T-helper 1 cell (primary cell): Measurements from ENCODE around the gene LCLAT1.
A peak's percentile ranks its signal among the peaks of the same experiment; 100 is the strongest.

ENCODE experiments used
- DNase-seq, 5 donors: peaks; one replicate each; pipeline ENCODE4 v3.0.0-alpha.2; 2012 to 2020

The LCLAT1 gene

GRCh38 chr2:30649828-30650227, 202.8 kb downstream of the LCLAT1 start:
- DNase-seq = no peak

- DNase-seq = no peak
Observed at GRCh38 chr2:30652271-30652915, 205.3 kb downstream of the LCLAT1 start.

DNA sequence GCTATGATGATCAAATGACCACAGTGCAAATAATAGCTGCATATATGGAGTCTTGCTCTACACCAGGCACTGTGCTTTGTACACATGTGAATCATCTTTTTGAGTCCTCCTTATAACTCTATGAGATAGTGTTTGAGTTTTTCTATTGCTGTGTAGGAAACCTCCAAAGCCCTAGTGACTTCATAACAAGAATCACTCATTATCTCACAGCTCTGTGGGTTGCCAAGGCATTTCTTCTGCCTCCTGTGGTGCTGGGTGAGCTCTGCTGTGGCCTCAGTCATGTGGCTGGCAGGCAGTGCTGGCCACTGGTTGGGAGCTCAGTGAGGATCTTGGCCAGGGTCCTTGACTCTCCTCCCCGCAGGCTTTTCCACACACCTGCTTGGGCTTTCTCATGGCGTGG, 206.8 kb downstream of the LCLAT1 start:
- DNase-seq = no peak

DNA sequence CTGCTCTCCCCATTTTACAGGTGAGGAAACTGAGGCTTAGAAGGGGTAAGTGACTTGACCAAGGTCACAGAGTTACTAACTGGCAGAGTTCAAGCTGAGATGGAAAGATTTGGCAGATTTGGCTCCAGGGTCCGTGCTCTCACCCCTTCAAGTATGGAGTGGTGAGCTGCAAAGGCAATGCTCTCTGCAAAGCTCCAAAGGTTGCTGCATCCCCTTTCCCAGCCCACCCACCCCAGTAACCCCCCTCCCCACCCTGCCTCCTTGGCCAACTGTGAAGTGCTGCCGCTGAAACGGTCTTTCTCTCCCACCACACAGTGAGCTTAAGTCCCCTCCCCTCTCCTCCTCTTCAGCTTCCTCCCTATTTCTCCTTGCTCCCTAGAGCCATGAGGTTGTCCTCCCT, 207.4 kb downstream of the LCLAT1 start:
- DNase-seq = no peak

DNA sequence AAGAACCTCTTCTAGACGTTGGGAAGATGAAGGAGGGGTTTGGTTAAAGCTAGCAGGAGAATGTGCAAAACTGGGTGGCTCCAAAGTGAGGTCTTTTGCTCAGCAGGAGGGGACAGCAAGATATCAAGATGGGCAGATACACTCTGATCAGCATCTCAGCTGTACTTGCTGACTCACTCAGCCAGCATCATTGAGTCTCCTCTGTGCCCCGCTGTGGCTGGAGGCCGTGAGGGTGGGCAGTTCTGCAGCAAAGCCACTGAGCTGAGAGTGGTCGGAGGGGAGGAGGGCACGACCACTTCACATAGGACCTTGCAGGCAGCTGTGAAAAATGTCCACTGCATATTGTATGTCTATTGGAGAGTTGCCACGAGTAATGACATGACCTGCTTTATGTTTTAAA, 208.2 kb downstream of the LCLAT1 start:
- DNase-seq = no peak

- DNase-seq = no peak
Observed at GRCh38 chr2:30655660-30656059, 208.6 kb downstream of the LCLAT1 start.

DNA sequence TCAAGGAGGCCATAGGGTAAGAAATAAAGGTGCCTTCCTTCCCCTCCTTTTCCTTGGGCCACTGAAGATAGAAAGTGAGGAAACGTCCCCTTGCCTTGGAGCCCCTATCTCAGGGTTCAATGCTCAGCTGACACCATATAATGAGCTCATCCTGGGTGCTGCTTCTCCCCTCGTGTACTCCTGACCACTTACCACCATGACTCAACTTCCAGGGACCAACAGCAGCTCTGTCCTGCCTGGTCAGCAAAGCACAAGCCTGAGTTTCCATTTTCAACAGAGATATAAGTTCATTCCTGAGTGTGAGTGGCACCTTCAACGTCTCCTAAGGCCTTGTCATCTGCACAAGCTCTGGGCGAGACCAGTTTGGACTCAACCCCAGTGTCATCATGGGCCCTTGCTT, 209.0 kb downstream of the LCLAT1 start:
- no peak for DNase-seq

GRCh38 chr2:30661173-30662107, 214.4 kb downstream of the LCLAT1 start:
- DNase-seq = no peak

DNA sequence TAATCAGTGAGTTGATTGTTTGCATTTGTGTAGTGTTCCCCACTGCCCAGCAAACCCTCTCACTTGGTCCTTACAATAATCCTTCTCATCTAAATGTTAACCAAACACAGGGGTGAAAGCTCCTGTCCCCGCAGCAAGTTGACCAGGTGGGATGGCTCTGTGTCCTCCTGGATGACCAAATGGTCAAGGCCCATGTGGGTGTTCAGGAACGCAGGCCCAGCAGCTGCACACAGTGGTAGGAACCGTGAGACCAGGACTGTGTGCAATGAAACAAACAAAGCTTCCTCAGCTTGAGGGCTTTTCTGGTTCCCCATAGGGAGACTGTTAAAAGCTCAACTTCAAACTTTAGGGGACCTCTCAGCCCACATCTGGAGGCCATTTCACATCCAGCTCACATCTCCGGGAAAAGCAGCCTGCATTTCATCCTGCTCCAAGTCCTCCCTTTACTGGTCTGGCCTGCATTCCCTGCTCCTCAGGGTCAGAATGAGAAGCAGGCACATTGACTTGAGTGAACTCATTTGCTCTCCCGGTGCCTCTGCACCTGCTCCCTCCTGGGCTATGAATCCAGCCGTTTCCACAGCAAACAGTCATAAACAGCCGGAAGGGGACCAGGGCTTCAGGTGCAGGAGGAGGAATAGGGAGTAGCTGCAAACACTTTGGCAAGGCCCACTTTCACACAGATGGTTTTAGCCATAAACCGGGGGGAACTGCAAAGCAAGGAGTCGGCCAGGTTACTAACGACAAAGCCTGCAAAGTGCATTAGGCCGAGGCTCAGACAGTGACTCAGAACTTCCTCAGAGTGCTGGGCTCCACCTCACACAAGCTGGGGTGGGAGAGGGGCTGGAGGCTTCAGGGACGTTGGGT, 215.5 kb downstream of the LCLAT1 start:
- DNase-seq = no peak

DNA sequence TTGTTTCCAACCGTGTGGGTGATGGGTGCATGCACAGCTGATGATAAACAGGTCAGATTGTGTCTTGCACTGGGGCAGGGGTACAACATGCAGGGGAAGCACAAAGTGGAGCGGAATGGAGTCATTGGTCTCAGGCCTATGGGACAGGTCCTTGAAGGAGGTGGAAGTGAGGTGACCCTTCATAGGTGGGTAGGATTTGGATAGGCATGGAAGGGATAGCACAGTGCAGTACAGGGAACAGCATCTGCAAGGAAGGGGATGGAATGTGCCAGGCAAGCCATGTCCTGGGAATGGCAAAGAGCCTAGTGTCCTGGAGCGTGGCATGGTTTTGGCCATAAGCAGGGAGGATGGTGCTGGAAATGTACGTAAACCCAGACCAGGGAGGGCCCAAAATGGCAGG, 216.3 kb downstream of the LCLAT1 start:
- DNase-seq = no peak

DNA sequence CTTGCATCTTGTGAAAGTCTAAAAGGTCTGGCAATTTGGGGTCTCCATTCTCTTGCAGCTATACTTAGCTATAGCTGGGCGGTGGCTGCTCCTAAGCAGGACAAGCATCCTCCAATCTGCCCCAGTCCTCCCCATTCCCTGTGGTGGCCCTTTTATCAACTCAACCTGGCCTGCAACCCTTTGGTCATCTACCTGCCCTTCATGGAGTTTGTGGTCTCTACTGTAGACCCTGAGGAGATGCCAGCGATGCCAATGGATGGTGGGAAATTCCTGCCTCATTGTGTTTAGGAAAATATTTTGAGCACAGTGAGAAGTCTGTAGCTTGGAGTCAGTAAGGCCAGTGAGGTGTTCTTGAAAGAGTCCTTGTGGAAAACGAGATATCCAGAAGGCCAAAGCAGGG, 216.8 kb downstream of the LCLAT1 start:
- DNase-seq = no peak

GRCh38 chr2:30664761-30665358, 217.8 kb downstream of the LCLAT1 start:
- DNase-seq = no peak

DNA sequence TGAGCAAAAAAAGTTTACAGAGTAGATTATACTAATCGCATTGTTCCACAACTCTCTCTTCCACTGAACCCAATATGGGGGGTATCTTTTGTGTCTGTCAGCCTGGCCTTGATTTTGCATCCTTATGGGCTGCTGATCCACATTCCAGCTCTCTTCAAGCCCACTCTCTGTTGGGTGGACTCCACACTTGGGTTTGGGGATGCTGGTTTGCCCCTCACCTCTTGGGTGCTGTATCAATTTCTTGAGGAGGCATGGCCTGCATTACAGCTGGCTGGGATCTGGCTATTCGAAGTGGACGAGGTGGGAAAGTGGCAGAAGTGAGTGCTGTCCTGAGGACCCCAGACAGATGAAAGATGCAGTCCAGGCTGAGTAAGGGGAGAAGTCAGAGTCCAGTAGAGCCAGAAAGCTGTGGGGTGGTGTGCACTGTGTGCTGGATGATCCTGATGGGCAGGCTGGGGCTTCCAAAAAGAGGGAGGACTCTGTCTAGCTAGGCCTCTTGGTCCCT, 218.8 kb downstream of the LCLAT1 start:
- no peak for DNase-seq

GRCh38 chr2:30666266-30666874, 219.3 kb downstream of the LCLAT1 start:
- peak in 1 of 5 donors; percentile 8 for DNase-seq

GRCh38 chr2:30670453-30670852, 223.4 kb downstream of the LCLAT1 start:
- no peak for DNase-seq

DNA sequence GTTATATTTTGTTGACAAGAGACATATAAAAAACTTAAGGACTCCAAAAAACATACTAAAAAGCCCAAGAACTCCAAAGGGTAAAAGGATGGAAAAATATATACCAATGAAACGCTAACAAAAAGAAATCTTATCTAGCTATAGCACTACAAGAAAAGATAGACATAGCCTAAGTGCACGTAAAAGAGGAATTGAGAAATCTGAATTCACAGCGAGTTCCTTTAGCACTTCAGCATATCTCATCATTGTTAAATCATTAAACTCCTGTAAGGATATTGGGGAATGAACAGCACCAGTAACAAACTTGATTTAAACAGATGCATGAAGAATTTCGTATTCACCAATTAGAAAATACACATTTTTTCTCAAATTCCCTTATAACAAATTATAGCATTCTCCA, 226.1 kb downstream of the LCLAT1 start:
- no peak for DNase-seq

GRCh38 chr2:30675758-30676157, 228.7 kb downstream of the LCLAT1 start:
- no peak for DNase-seq

DNA sequence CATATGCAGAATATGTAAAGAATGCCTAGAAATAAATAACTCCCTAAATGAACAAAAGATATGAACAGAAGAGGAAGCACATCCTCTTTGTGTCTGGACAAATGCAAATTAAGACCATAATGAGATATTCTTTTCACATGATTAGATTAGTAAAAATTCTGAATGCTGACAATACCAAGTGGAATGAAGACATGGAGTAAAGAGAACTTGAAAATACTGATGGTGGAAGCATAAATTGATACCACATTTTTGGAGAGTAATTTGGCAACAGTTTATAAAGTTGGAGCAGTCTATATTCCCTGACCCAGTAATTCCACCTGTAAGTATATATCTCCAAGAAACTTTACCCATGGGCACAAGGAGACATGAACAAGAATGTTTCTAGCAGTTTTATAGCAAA, 230.2 kb downstream of the LCLAT1 start:
- DNase-seq = no peak

GRCh38 chr2:30677861-30678385, 230.9 kb downstream of the LCLAT1 start:
- no peak for DNase-seq

GRCh38 chr2:30678410-30679137, 231.5 kb downstream of the LCLAT1 start:
- no peak for DNase-seq

DNA sequence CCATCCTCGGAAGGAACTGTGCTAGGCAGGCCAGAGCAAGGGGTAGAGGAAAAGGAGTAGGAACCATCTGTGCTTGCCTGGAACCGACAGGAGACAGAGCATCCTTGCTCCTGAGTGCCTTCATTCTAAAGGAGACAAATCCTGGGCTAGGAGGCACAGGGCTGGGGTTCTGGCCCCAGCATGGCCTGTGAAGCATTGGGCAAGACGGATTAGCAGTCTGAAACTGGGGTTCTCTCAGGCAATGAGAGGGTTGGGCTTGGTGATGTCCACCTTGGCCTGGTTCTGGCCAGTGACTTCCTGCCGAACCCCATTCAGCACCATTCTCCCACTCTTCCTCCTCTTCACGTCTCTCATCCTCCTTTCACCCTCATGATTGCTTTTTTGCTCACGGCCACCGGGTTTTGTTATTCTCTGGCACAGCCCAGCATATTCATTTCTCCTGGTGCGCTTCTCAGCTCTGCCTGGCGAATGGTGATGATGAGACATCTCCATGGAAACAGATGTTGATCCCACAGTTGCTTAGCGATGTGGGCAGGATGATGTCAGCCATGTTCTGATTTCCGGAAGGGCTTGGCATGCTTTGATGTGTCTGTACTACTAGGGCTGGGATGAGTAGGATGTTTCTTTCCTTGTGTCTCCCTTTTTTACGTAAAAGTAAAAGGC, 232.5 kb downstream of the LCLAT1 start:
- no peak for DNase-seq
